ENCODE data around the gene SEPSECS.
"Not testable (repeated sequence)": the region's sequence is repeated elsewhere in the genome, so short reads cannot be mapped to it uniquely, and the experiment has no call there.

Gene SEPSECS

DNA sequence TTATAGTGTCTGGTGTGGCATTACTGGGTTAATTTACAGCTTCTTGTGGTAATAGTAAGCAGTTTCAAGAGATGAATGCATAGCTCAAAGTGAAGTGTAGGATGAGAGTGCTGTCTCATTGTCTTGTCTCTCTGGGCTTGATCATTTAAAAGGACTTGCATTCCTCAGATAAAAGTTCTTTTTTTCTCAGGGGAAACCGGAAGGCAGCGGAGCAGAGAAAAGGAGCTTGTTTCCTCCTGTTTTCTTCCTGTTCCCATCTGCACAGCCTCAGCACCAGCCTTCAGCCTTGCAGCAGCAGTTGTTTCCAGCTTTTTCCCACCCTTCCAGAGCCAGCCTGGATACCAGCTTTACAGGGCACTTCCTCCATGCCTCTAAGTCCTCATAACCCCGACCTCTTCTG is 68.1 kb downstream of the SEPSECS start:
- in situ Hi-C loops (cut with MboI; ENCODE audit: low sequenced_read_pairs, unreplicated experiment) = no loop called here
- no peak for DNase-seq (ENCODE audit: low spot score)
- TF ChIP-seq, protein P1, sequence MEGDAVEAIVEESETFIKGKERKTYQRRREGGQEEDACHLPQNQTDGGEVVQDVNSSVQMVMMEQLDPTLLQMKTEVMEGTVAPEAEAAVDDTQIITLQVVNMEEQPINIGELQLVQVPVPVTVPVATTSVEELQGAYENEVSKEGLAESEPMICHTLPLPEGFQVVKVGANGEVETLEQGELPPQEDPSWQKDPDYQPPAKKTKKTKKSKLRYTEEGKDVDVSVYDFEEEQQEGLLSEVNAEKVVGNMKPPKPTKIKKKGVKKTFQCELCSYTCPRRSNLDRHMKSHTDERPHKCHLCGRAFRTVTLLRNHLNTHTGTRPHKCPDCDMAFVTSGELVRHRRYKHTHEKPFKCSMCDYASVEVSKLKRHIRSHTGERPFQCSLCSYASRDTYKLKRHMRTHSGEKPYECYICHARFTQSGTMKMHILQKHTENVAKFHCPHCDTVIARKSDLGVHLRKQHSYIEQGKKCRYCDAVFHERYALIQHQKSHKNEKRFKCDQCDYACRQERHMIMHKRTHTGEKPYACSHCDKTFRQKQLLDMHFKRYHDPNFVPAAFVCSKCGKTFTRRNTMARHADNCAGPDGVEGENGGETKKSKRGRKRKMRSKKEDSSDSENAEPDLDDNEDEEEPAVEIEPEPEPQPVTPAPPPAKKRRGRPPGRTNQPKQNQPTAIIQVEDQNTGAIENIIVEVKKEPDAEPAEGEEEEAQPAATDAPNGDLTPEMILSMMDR (IDR thresholded peaks at IDR 0.05; ENCODE audit: borderline replicate concordance, control extremely low read depth, extremely low read depth, insufficient read depth, missing control alignments) = no peak

DNA sequence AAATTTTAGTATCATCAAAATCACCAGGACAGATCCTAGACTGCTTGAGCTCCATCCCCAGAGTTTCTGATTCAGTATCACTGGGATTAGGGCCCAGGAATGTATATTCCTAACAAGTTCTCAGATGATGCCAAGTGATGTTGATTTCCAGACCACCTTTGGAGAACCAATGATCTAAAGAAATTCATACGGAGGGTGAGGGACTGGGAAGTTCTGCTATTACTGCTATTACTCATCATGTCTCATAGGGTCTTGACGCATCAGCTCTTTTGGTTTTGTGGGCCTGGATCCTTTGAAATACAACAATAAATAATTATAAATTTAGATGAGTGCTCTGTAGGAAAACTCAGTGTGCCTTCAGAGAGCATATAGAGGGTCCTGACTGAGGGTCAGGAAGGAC is 69.7 kb downstream of the SEPSECS start:
- no peak for DNase-seq (ENCODE audit: low spot score)
- in situ Hi-C loops (cut with MboI; ENCODE audit: low sequenced_read_pairs, unreplicated experiment) = no loop called here
- TF ChIP-seq, protein P1 (IDR thresholded peaks at IDR 0.05; ENCODE audit: borderline replicate concordance, control extremely low read depth, extremely low read depth, insufficient read depth, missing control alignments) = no peak

DNA sequence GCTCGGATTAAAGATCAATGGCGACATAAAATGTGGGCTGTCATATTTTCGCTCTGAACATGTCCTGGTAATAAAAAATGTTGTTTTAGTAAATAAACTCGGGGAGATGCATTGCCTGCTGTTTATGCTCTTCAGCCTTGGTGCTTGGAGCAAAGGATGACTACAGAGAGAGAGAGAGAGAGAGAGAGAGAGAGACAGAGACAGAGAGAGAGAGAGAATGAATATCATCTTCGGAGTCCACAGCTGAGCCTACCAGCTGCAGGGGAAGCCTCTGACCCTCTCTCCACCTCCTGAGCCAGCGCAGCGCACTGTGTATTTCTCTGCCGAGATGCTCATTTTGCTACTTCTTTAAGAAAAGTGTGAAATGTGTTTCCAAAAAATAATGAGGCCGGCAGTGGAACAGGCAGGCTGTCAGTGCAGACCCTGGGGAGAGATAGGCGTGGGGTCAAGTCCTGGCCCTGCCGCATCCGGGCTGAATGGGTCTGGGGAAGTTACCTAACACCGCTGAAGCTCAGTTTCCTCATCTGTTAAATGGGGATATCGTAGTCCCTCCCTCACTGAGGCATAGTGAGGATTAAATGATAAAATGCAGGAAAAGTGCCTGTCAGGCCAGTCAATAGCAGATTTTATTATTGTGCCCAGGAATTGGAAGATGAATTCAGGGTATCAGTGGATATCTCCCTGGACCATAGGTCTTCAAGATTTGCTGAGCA is 71.0 kb downstream of the SEPSECS start:
- in situ Hi-C loops (cut with MboI; ENCODE audit: low sequenced_read_pairs, unreplicated experiment) = no loop called here
- TF ChIP-seq, protein P1 (IDR thresholded peaks at IDR 0.05; ENCODE audit: borderline replicate concordance, control extremely low read depth, extremely low read depth, insufficient read depth, missing control alignments) = no peak
- no peak for DNase-seq (ENCODE audit: low spot score)

DNA sequence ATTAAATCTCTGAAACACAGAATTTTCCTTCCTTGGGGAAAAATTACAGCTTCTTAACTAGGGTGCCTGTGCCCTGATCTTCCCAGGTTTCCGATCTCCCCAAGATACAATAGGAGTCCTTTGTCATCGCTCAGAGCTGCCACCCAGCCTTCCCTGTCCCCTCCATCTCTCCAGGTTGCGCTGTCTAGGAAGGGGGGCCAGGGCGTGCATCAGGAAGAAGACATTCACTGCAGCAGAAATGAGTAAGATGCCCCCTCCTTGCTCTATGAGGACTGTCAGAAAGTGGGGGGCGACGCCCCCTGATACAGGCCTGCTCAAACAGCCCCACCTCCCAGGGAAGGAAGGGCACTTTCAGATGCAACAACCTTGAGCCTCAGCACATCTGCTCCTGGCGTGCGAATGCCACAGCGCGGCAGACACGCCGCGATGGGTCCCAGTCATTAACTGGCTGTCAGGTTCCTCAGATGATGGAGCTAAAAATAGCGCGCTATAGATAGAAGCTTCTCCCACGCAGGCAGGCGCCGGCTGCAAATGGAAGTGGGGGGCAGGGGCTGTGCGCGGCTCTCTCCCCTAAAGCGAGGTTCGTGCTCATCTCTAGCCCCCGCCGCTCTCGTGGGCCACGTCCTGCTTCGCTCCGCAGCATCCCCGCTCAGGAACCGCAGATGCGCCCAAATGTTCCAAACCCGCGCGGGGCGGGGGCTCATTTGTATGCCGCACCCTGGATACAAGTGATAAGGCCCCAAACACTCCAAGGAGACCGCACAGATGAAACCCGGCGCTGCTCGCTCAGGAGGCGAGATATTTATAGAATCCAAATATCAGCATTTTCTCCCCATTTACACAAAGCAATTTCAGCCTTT is 71.9 kb downstream of the SEPSECS start:
- in situ Hi-C loops (cut with MboI; ENCODE audit: low sequenced_read_pairs, unreplicated experiment) = no loop called here
- peak; percentile 62 for DNase-seq (ENCODE audit: low spot score)
- TF ChIP-seq, protein P1 (IDR thresholded peaks at IDR 0.05; ENCODE audit: borderline replicate concordance, control extremely low read depth, extremely low read depth, insufficient read depth, missing control alignments) = no peak

DNA sequence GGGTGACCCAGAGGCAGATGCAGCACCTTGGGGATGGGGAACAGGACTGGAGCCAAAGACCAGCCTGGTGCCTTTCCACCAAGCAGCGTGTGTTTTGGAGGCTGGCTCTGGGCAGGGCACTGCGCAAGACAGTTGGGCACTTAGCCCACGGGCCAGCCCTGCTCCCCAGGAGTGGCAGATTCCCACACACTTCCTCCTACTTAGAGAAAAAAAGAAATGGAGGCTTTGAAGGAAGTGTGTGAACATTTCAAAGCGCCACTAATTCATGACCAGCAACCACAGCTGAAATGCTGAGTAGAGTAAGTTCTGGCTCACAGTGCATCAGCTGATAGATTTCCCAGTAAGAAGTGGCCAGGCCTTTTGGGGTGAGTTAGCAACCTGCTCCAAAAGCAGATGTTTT is 74.6 kb downstream of the SEPSECS start:
- TF ChIP-seq, protein P1 (IDR thresholded peaks at IDR 0.05; ENCODE audit: borderline replicate concordance, control extremely low read depth, extremely low read depth, insufficient read depth, missing control alignments) = no peak
- DNase-seq (ENCODE audit: low spot score) = no peak
- in situ Hi-C loops (cut with MboI; ENCODE audit: low sequenced_read_pairs, unreplicated experiment) = no loop called here

DNA sequence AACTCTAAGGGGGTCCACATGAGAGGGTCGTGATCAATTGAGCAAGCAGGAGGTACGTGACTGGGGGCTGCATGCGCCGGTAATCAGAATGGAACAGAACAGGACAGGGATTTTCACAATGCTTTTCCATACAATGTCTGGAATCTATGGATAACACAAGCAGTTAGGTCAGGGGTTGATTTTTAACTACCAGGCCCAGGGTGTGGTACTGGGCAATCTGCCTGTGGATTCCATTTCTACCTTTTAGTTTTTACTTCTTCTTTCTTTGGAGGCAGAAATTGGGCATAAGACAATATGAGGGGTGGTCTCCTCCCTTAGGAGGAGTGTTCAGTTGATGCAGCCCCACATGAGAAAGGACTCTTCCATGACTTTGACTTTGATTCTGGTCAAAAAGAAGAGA is 76.8 kb downstream of the SEPSECS start:
- in situ Hi-C loops (cut with MboI; ENCODE audit: low sequenced_read_pairs, unreplicated experiment); DNase-seq (ENCODE audit: low spot score): not testable (repeated sequence)

All from GM13976 (cell line).